ENCODE results near the gene PSMD7. TPM values are rescaled to one million over a fixed set of nuclear protein-coding genes. Genes with fewer than 3 reads are reported as not detected.
"Not testable (repeated sequence)": the region's sequence is repeated elsewhere in the genome, so short reads cannot be mapped to it uniquely, and the experiment has no call there.

PSMD7 gene
- total RNA-seq, 1 experiment from 2014 or later = 152 TPM

- H3K4me3 Mint-ChIP-seq (ENCODE audit: low read depth, unreplicated experiment) = no peak overlapping the region
- no peaks in the 10 kb centered on the region for H3K27me3 Mint-ChIP-seq (ENCODE audit: unreplicated experiment)
- H3K36me3 Mint-ChIP-seq (ENCODE audit: insufficient read depth, unreplicated experiment) = peaks cover 11% of the 10 kb centered on the region
- H3K27ac Mint-ChIP-seq (ENCODE audit: unreplicated experiment) = no peak overlapping the region
- no peaks in the 10 kb centered on the region for H3K9me3 Mint-ChIP-seq (ENCODE audit: low read depth, unreplicated experiment)
- no peak for DNase-seq
- no peaks in the 10 kb centered on the region for H3K4me1 Mint-ChIP-seq (ENCODE audit: low read depth, unreplicated experiment)
- intact Hi-C loops (cut with micrococcal nuclease; ENCODE audit: unreplicated experiment) = no loop called here
- TF ChIP-seq CTCF (IDR thresholded peaks at IDR 0.05; ENCODE audit: unreplicated experiment) = no peak
- BruUV-seq (replicated peaks) = no TSS peak
- CTCF ChIA-PET = no interaction called here
Observed at GRCh38 chr16:74315059-74315458, 18.4 kb downstream of the PSMD7 start.

DNA sequence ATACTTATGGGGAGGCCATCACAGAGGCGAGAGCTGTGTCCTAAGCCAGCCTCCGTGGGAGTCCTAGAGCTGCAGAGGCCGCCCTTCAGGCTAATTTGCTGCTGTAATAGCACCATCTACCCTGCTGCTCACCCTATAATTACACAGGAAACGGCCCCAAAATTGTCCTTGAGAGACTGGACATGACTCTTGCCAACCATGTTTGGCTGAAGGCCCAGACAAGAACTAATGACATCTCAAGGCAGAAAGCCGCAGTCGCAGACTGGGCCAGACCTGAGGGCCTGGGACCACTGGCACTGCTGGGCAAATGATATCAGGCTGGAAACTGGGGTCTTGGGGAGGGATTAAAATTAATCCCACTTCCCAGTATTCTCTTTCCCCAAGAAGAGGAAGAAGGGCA lies 24.1 kb downstream of the PSMD7 start:
- H3K27me3 Mint-ChIP-seq (ENCODE audit: unreplicated experiment) = no peaks in the 10 kb centered on the region
- no peak for TF ChIP-seq CTCF (IDR thresholded peaks at IDR 0.05; ENCODE audit: unreplicated experiment)
- H3K4me3 Mint-ChIP-seq (ENCODE audit: low read depth, unreplicated experiment) = no peak overlapping the region
- peaks cover 17% of the 10 kb centered on the region for H3K36me3 Mint-ChIP-seq (ENCODE audit: insufficient read depth, unreplicated experiment)
- H3K27ac Mint-ChIP-seq (ENCODE audit: unreplicated experiment) = no peak overlapping the region
- no TSS peak for BruUV-seq (replicated peaks)
- CTCF ChIA-PET = no interaction called here
- DNase-seq = no peak
- H3K9me3 Mint-ChIP-seq (ENCODE audit: low read depth, unreplicated experiment) = no peaks in the 10 kb centered on the region
- H3K4me1 Mint-ChIP-seq (ENCODE audit: low read depth, unreplicated experiment) = no peaks in the 10 kb centered on the region
- intact Hi-C loops (cut with micrococcal nuclease; ENCODE audit: unreplicated experiment) = no loop called here

DNA sequence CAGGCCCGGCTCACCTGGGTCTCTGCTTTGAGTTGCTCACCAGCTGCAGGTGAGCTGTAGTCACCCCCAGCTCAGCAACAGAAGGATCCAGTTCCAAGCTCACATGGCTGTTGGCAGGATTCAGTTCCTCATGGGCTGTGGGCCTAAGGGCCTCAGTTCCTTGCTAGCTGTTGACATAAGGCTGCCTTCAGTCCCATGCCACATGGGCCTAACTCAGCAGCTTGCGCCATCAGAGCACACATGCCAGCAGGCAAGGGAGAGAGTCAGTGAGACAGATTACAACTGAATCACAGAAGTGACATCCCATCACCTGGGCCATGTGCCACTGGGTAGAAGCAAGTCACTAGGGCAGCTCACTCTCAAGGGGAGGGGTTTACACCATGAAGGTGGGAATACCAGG lies 24.7 kb downstream of the PSMD7 start:
- H3K4me1 Mint-ChIP-seq (ENCODE audit: low read depth, unreplicated experiment) = no peaks in the 10 kb centered on the region
- intact Hi-C loops (cut with micrococcal nuclease; ENCODE audit: unreplicated experiment) = no loop called here
- H3K4me3 Mint-ChIP-seq (ENCODE audit: low read depth, unreplicated experiment) = no peak overlapping the region
- CTCF ChIA-PET = no interaction called here
- no peaks in the 10 kb centered on the region for H3K9me3 Mint-ChIP-seq (ENCODE audit: low read depth, unreplicated experiment)
- no peak for TF ChIP-seq CTCF (IDR thresholded peaks at IDR 0.05; ENCODE audit: unreplicated experiment)
- DNase-seq = no peak
- peaks cover 21% of the 10 kb centered on the region for H3K36me3 Mint-ChIP-seq (ENCODE audit: insufficient read depth, unreplicated experiment)
- H3K27me3 Mint-ChIP-seq (ENCODE audit: unreplicated experiment) = no peaks in the 10 kb centered on the region
- H3K27ac Mint-ChIP-seq (ENCODE audit: unreplicated experiment) = no peak overlapping the region
- no TSS peak for BruUV-seq (replicated peaks)

DNA sequence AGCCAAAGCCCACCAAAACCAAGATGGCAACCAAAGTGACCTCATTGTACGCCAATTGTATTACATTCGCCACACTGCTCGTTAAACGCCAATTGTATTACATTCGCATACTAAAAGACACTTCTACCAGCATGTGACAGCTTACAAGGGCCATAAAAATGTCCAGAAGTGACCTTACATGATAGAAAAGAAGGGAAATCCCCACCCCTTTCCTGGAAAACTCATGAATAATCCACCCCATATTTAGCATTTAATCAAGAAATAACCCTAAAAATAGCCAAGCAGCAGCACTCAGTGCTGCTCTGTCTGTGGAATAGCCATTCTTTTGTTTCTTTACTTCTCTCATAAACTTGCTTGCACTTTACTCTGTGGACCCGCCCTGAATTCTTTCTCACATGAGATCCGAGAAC lies 25.7 kb downstream of the PSMD7 start:
- Mint-ChIP-seq H3K4me1 (ENCODE audit: low read depth, unreplicated experiment) (no peaks in the 10 kb centered on the region), H3K4me3 (ENCODE audit: low read depth, unreplicated experiment) (no peak overlapping the region), H3K9me3 (ENCODE audit: low read depth, unreplicated experiment) (no peaks in the 10 kb centered on the region), H3K36me3 (ENCODE audit: insufficient read depth, unreplicated experiment) (peaks cover 21% of the 10 kb centered on the region), H3K27me3 (ENCODE audit: unreplicated experiment) (no peaks in the 10 kb centered on the region), H3K27ac (ENCODE audit: unreplicated experiment) (no peak overlapping the region)
- no TSS peak for BruUV-seq (replicated peaks)
- TF ChIP-seq CTCF (IDR thresholded peaks at IDR 0.05; ENCODE audit: unreplicated experiment) = no peak
- intact Hi-C loops (cut with micrococcal nuclease; ENCODE audit: unreplicated experiment) = no loop called here
- CTCF ChIA-PET = interaction anchor here (0.7 kb wide), 1 partner anchor 13 kb away, joined by 4 read pairs; no protein-coding TSS in a partner anchor
- DNase-seq = no peak

DNA sequence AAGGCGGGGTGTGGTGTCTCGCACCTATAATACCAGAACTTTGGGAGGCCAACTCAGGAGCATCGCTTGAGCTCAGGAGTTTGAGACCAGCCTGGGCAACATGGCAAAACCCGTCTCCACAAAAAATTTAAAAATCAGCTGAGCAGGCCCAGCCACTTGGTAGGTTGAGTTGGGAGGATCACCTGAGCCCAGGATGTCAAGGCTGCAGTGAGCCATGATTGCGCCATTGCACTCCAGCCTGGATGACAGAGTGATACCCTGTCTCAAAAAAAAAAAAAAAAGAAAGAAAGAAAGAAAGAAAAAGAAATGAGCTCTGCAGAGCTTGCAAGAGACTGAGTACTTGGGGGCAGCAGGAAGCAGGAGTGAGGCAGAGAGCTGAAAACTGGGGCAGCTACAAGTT lies 28.2 kb downstream of the PSMD7 start:
- H3K27me3 Mint-ChIP-seq (ENCODE audit: unreplicated experiment); H3K4me3 Mint-ChIP-seq (ENCODE audit: low read depth, unreplicated experiment); H3K4me1 Mint-ChIP-seq (ENCODE audit: low read depth, unreplicated experiment); H3K27ac Mint-ChIP-seq (ENCODE audit: unreplicated experiment); intact Hi-C loops (cut with micrococcal nuclease; ENCODE audit: unreplicated experiment); DNase-seq; H3K9me3 Mint-ChIP-seq (ENCODE audit: low read depth, unreplicated experiment); BruUV-seq (replicated peaks): not testable (repeated sequence)
- H3K36me3 Mint-ChIP-seq (ENCODE audit: insufficient read depth, unreplicated experiment) = peaks cover 21% of the 10 kb centered on the region
- CTCF ChIA-PET = interaction anchor here (0.6 kb wide), 1 partner anchor 167 kb away, joined by 4 read pairs; no protein-coding TSS in a partner anchor
